ENCODE results near the gene RAB22A. TPM values are rescaled to one million over a fixed set of nuclear protein-coding genes. Genes with fewer than 3 reads are reported as not detected.

The RAB22A gene
- total RNA-seq, 2 experiments from 2014 or later, result 14.7 to 14.8 TPM

DNA sequence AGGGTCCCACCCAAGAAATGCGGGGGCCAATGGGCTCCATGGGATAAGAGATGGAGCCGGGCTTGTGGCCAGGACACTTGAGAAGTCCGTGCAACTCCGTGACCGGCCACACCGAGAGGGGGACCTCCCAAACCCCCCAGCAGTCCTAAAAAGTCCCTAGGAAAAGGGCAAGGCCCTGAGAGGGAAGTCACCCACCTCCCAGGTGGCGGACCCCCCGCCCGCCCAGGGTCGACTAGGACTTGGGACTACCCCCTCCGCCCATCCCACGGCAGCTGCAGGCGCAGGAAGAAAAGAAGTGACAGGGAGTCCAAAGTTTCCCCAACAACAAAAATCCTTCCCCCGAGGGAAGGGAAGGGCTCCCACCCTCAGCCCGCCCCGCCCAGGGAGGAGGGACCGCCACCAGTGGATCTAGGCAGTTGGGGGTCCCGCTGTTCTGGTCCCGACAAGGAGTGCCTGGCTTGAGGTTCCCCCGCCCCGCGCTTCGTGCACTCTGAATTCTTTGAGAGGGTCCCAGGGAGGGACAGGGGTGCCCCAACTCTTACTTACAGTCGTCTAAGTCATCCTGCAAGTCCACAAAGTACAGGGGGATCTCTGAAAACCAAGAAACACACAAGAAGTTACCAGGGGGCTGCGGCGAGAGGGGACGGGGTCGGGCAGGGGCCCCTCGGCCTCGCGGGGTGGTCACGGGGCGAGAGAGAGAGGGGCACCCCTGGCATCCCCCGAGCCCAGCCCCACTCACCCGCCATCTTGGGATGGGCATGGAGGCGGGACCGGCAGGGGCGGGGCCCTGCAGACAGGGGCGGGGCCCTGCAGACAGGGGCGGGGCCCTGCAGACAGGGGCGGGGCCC is 611 bp upstream of the RAB22A start:
- ChIA-PET POLR2A (interaction anchor here (0.9 to 1.6 kb wide), 6 partner anchors 80 to 353 kb away, joined by 3 to 17 read pairs (median 4); partner anchors contain the start of genes STX16 and VAPB), CTCF (interaction anchor here (0.7 kb wide), 2 partner anchors 38 to 169 kb away, joined by 3 to 6 read pairs; no protein-coding TSS in a partner anchor)
- peak overlapping the region; percentile 76 for H3K4me3 Mint-ChIP-seq
- peaks cover 66% of the 10 kb centered on the region for H3K4me1 Mint-ChIP-seq
- peak; percentile 73 for DNase-seq
- H3K9me3 Mint-ChIP-seq, result no peaks in the 10 kb centered on the region
- peak overlapping the region; percentile 75 for H3K27ac Mint-ChIP-seq
- peaks cover 49% of the 10 kb centered on the region for H3K36me3 Mint-ChIP-seq (ENCODE audit: low read depth)
- no peaks in the 10 kb centered on the region for H3K27me3 Mint-ChIP-seq

DNA sequence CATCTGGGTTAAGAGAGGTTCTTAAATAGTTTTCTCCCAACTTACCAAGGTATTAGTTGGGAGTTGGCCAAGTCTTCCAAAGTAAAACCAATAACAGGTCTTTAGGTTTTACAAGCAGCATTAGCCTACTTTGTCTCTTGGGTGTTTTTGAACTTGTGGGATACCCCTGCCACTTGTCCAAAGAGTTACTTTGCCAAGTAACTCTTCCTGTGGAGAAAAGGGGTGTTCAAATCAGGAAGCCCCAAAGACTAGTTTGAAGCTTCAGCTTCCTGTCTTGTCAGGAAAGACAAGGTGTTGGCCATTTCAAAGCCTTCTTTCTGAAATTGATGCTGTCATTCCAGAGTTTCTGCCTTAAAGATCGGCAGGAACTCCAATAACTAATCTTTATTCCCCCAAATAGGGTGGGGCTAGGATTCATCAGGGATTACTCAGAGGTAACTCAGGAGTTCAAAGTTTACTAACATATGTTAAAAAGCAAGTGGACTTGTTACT is 822 bp downstream of the RAB22A start:
- no peaks in the 10 kb centered on the region for H3K27me3 Mint-ChIP-seq
- DNase-seq, result no peak
- ChIA-PET CTCF (no interaction called here), POLR2A (interaction anchor here (0.7 to 1.6 kb wide), 10 partner anchors 8 to 579 kb away, joined by 3 to 17 read pairs (median 3); partner anchors contain the start of genes STX16 and VAPB)
- peak overlapping the region; percentile 82 for H3K27ac Mint-ChIP-seq
- H3K36me3 Mint-ChIP-seq (ENCODE audit: low read depth), result peaks cover 52% of the 10 kb centered on the region
- peaks cover 68% of the 10 kb centered on the region for H3K4me1 Mint-ChIP-seq
- H3K9me3 Mint-ChIP-seq, result no peaks in the 10 kb centered on the region
- peak overlapping the region; percentile 93 for H3K4me3 Mint-ChIP-seq

DNA sequence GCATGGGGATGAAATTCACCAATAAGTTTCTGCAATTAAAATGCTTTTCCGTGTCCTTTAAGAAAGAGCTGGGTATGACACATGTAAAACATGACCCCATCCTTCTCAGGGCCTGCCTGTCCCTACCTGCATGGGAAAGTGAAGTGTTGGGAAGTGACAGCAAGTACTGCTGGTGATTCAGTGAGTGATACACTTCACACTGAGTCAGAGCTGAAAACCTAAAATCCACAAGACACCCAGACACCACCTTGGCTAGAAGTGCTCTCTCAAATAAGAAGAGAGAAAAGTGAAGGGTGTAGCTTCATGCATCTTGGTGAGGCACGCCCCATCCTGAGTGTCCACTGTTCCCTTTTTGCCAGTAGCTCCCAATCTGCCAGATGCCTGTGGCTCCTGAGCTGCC is 3.3 kb downstream of the RAB22A start:
- no peak for DNase-seq

DNA sequence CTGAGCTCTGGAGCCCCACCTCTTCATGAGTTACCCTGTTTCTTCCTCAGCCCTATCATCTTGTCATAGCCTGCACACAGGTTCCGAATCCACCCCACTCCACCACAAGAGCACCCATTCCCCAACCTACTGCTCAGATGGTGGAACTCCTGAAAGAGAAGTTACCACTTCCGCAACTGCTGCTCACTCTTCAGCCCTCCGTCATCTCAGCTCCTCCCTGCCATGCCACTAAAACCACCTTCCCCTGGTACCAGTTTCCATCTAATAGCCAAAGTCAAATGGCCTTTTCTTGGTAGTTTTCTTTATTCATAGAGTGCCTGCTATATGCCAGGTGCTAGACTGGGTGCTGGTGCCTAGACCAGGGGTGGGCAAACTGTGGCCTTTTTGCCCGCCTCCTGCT is 3.9 kb downstream of the RAB22A start:
- peak; percentile 26 for DNase-seq
- H3K27ac Mint-ChIP-seq, result peak overlapping the region; percentile 76

More for the DNA sequence above, 3.3 kb downstream of the RAB22A start:
- ChIA-PET POLR2A (interaction anchor here (1.4 kb wide), 2 partner anchors 76 to 339 kb away, joined by 4 to 7 read pairs; partner anchors contain the start of gene VAPB), CTCF (interaction anchor here (0.7 to 1.1 kb wide), 2 partner anchors 29 to 76 kb away, joined by 3 read pairs; partner anchors contain the start of gene VAPB)
- H3K36me3 Mint-ChIP-seq (ENCODE audit: low read depth), result peaks cover 60% of the 10 kb centered on the region
- no peaks in the 10 kb centered on the region for H3K27me3 Mint-ChIP-seq
- no peak overlapping the region for H3K4me3 Mint-ChIP-seq
- peaks cover 58% of the 10 kb centered on the region for H3K4me1 Mint-ChIP-seq
- peak overlapping the region; percentile 76 for H3K27ac Mint-ChIP-seq
- H3K9me3 Mint-ChIP-seq, result no peaks in the 10 kb centered on the region

DNA sequence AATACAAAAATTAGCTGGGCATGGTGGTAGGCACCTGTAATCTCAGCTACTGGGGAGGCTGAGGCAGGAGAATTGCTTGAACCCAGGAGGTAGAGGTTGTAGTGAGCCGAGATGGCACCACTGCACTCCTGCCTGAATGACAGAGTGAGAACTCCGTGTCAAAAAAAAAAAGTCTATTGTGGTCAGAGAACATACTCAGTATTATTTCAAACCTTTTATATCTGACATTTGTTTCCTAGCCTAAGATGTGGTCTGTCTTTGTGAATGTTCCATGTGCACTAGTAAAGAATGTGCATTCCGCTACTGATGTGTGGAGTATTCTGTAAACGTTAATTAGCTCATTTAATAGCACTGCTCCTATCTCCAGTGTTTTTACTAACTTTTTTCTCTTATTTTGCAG is 11.7 kb downstream of the RAB22A start:
- peaks cover 15% of the 10 kb centered on the region for H3K4me1 Mint-ChIP-seq
- CTCF ChIA-PET, result interaction anchor here (0.7 to 0.9 kb wide), 2 partner anchors 68 to 497 kb away, joined by 3 read pairs; partner anchors contain the start of gene VAPB
- DNase-seq, result no peak
- H3K27me3 Mint-ChIP-seq, result no peaks in the 10 kb centered on the region
- no peaks in the 10 kb centered on the region for H3K9me3 Mint-ChIP-seq
- H3K27ac Mint-ChIP-seq, result no peak overlapping the region
- POLR2A ChIA-PET, result interaction anchor here (0.6 to 1.1 kb wide), 2 partner anchors 10 to 1081 kb away, joined by 3 read pairs; no protein-coding TSS in a partner anchor
- no peak overlapping the region for H3K4me3 Mint-ChIP-seq
- H3K36me3 Mint-ChIP-seq (ENCODE audit: low read depth), result peaks cover 36% of the 10 kb centered on the region

More for the DNA sequence above, 3.9 kb downstream of the RAB22A start:
- H3K4me1 Mint-ChIP-seq, result peaks cover 54% of the 10 kb centered on the region
- no peaks in the 10 kb centered on the region for H3K27me3 Mint-ChIP-seq
- no peaks in the 10 kb centered on the region for H3K9me3 Mint-ChIP-seq
- H3K36me3 Mint-ChIP-seq (ENCODE audit: low read depth), result peaks cover 61% of the 10 kb centered on the region
- ChIA-PET POLR2A (interaction anchor here (1.4 kb wide), 2 partner anchors 76 to 339 kb away, joined by 4 to 7 read pairs; partner anchors contain the start of gene VAPB), CTCF (interaction anchor here (1.1 kb wide), 1 partner anchor 76 kb away, joined by 3 read pairs; the partner anchor contains the start of gene VAPB)
- peak overlapping the region; percentile 31 for H3K4me3 Mint-ChIP-seq

DNA sequence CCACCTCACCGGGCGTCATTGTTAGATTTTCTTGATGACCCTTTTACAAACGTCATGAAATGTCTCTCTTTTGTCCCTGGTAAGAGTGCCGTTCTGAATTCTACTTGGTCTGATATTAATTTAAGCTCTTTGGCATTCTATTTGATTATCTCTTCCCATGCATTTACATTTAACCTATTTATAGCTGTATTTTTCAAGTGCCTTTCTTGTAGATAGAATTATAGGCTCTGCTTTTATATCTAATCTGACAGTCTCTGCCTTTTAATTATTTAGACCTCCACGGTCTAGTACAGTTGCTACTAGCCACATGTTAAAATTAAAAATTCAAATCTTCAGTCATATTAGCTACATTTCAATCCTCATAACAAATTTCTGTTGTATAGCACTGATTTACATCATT is 12.6 kb downstream of the RAB22A start:
- POLR2A ChIA-PET, result interaction anchor here (1.0 to 1.1 kb wide), 2 partner anchors 11 to 12 kb away, joined by 3 read pairs; partner anchors contain the start of gene RAB22A
- DNase-seq, result no peak
- Mint-ChIP-seq H3K4me1 (peaks cover 10% of the 10 kb centered on the region), H3K9me3 (no peaks in the 10 kb centered on the region), H3K27ac (no peak overlapping the region), H3K27me3 (no peaks in the 10 kb centered on the region), H3K4me3 (no peak overlapping the region), H3K36me3 (ENCODE audit: low read depth) (peaks cover 30% of the 10 kb centered on the region)
- CTCF ChIA-PET, result interaction anchor here (0.9 kb wide), 1 partner anchor 67 kb away, joined by 3 read pairs; the partner anchor contains the start of gene VAPB

DNA sequence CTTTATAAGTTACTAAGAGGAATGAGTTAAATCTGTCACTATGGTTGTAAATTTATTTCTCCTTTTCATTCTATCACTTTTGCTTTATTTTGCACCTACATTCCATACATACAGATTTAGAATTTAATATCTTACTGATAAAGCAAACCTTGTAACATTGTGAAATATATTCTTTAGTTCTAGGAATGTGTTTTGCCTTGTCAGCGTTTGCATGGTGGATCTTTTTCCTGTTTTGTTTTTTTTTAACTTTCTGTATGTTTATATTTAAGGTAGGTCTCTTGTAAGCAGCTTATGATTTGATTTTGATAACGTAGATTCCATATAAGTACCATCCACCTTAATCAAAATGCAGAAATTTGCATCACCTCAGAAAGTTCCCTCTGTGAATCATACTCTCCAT is 16.4 kb downstream of the RAB22A start:
- Mint-ChIP-seq H3K36me3 (ENCODE audit: low read depth) (peaks cover 19% of the 10 kb centered on the region), H3K9me3 (no peaks in the 10 kb centered on the region), H3K27me3 (no peaks in the 10 kb centered on the region), H3K27ac (no peak overlapping the region), H3K4me1 (peaks cover 17% of the 10 kb centered on the region), H3K4me3 (no peak overlapping the region)
- CTCF ChIA-PET, result no interaction called here
- DNase-seq, result no peak
- POLR2A ChIA-PET, result no interaction called here

DNA sequence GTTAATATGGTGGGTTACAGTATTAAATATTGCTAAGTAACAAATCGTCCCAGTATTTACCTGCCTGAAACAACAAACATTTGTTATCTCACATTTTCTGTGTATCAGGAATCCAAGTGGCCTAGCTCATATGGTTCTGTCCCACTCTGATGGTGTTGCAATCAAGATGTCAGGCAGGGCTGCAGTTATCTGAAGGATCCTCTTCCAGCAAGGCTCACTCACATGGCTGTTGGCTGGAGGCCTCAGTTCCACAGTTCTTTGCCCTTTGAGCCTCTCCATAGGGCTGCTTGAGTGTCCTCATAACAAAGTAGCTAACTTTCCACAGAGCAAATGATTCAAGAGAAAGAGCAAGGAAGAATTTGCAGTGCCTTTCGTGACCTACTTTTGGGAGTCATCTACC is 17.7 kb downstream of the RAB22A start:
- Mint-ChIP-seq H3K4me3 (no peak overlapping the region), H3K9me3 (no peaks in the 10 kb centered on the region), H3K27ac (no peak overlapping the region), H3K4me1 (peaks cover 17% of the 10 kb centered on the region), H3K36me3 (ENCODE audit: low read depth) (peaks cover 24% of the 10 kb centered on the region), H3K27me3 (no peaks in the 10 kb centered on the region)
- ChIA-PET CTCF (no interaction called here), POLR2A (no interaction called here)
- DNase-seq, result no peak

DNA sequence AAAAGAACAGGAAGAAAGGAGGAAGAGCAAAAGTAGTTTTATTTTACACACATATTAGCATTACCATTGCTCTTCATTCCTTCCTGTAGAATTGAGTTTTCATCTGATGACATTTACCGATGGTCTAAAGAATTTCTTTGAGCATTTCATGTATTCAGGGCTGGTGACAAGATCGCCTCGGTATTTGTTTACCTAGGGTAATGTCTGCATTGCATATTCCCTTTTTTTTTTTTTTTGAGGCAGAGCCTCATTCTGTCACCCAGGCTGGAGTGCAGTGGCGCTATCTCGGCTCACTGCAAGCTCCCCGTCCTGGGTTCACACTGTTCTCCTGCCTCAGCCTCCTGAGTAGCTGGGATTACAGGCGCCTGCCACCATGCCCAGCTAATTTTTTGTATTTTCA is 19.3 kb downstream of the RAB22A start:
- peaks cover 17% of the 10 kb centered on the region for H3K4me1 Mint-ChIP-seq
- no peaks in the 10 kb centered on the region for H3K9me3 Mint-ChIP-seq
- ChIA-PET CTCF (no interaction called here), POLR2A (no interaction called here)
- H3K36me3 Mint-ChIP-seq (ENCODE audit: low read depth), result peaks cover 33% of the 10 kb centered on the region
- H3K4me3 Mint-ChIP-seq, result no peak overlapping the region
- no peaks in the 10 kb centered on the region for H3K27me3 Mint-ChIP-seq
- DNase-seq, result no peak
- H3K27ac Mint-ChIP-seq, result no peak overlapping the region

DNA sequence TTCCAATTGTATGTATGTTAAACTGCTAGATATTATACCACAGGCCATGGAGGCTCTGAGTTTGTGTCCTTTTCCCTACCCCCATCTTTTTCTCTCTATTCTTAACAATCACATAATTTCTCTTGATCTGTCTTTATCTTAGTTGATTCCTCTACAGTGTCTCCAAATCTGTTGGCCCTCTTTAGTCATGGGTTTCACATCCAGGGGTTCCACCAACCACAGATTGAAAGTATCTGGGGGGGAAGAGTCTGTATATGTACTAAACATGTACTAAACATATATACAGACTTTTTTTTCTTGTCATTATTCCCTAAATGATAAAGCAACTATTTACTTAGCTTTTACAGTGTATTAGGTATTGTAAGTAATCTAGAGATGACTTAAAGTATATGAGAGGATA is 20.2 kb downstream of the RAB22A start:
- Mint-ChIP-seq H3K27ac (no peak overlapping the region), H3K27me3 (no peaks in the 10 kb centered on the region), H3K4me1 (peaks cover 17% of the 10 kb centered on the region), H3K4me3 (no peak overlapping the region), H3K9me3 (no peaks in the 10 kb centered on the region), H3K36me3 (ENCODE audit: low read depth) (peaks cover 30% of the 10 kb centered on the region)
- DNase-seq, result no peak
- CTCF ChIA-PET, result no interaction called here
- POLR2A ChIA-PET, result no interaction called here

DNA sequence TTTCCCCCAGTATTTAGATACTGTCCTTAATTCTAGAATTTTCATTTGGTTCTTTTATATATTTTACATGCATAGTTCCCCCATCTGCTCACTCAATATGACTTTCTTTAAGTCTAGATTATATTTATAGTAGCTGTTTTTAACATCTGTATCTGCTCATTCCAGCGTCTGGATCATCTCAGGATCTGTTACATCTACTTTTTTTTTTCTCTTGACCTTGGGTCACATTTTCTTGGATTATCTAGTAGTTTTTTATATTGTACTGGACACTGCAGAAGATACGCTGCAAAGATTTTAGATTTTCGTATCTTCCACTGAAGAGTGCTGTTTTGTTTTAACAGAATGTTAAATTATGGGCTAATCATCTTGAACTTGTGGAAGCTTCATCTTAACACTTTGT is 20.7 kb downstream of the RAB22A start:
- H3K9me3 Mint-ChIP-seq, result no peaks in the 10 kb centered on the region
- H3K27ac Mint-ChIP-seq, result no peak overlapping the region
- ChIA-PET POLR2A (no interaction called here), CTCF (no interaction called here)
- H3K4me1 Mint-ChIP-seq, result peaks cover 17% of the 10 kb centered on the region
- no peak for DNase-seq
- no peak overlapping the region for H3K4me3 Mint-ChIP-seq
- no peaks in the 10 kb centered on the region for H3K27me3 Mint-ChIP-seq
- H3K36me3 Mint-ChIP-seq (ENCODE audit: low read depth), result peaks cover 30% of the 10 kb centered on the region

DNA sequence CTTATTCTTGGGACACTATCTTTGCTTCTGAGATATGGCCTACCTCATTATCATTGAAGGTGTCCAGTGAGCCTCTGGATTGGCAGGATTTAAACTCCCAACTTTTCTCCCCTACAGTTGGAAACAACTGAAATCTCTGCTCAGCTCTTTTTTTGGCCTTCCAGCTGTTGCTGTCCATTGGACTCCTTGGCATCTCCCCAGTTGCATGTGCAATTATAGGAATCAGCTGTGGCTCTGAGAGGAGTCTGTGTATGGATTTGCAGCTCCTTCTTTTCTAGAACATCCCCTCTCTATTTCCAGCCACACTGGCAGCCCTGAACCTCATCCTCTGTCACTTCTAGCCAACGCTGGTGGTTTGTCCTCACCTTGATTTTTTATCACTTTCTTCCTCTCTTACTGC is 21.2 kb downstream of the RAB22A start:
- no peaks in the 10 kb centered on the region for H3K9me3 Mint-ChIP-seq
- no peak overlapping the region for H3K4me3 Mint-ChIP-seq
- peaks cover 14% of the 10 kb centered on the region for H3K4me1 Mint-ChIP-seq
- CTCF ChIA-PET, result no interaction called here
- H3K27me3 Mint-ChIP-seq, result no peaks in the 10 kb centered on the region
- no peak overlapping the region for H3K27ac Mint-ChIP-seq
- DNase-seq, result no peak
- H3K36me3 Mint-ChIP-seq (ENCODE audit: low read depth), result peaks cover 30% of the 10 kb centered on the region
- POLR2A ChIA-PET, result no interaction called here

DNA sequence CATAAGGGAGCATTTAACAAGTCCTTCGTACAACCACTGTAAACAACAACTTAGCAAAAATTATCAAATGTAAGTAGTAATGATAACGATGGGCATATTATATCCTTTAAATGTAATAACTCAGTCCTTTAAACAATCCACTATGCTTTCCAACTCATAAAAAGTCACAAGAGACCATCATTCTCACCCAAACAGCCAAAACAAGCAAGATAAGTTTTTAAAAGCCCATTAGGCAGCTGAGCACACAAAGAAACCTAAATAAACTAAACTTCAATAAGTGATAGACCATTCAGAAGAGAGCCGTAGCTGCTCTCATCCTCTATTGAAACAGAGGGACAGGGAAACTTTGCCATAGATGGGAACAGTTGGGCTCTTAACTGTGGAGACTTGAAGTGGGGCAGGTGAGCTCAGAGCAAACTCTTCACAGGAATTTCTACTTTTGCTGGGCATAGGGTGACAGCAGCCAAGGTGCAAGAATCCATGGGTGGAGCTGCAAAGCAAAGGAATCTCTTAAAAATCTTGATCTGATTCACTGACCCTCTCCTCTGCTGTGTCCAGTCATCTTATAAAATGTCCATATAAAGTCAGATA is 22.5 kb downstream of the RAB22A start:
- POLR2A ChIA-PET, result no interaction called here
- H3K27ac Mint-ChIP-seq, result no peak overlapping the region
- H3K4me3 Mint-ChIP-seq, result no peak overlapping the region
- H3K4me1 Mint-ChIP-seq, result peaks cover 7% of the 10 kb centered on the region
- CTCF ChIA-PET, result no interaction called here
- H3K36me3 Mint-ChIP-seq (ENCODE audit: low read depth), result peaks cover 28% of the 10 kb centered on the region
- no peaks in the 10 kb centered on the region for H3K9me3 Mint-ChIP-seq
- no peaks in the 10 kb centered on the region for H3K27me3 Mint-ChIP-seq
- DNase-seq, result no peak

Data from activated CD4-positive, alpha-beta memory T cell treated with anti-CD3 and anti-CD28 coated beads, Interleukin-2, amount 10 ng/mL, durations not matched to agents 7 days and 5 days (primary cell).